PFSK-1 (cell line): Measurements from ENCODE around the gene TUBA8.

Experiments
- FOXP2 ChIP-seq: optimal IDR thresholded peaks from 2 replicates; pipeline ENCODE3; 2011; ENCODE audit warnings: borderline replicate concordance, control low read depth, inconsistent platforms; ENCODE audit not compliant: insufficient read depth; ENCODE audit errors: extremely low read length, extremely low read depth
- POLR2AphosphoS5 ChIP-seq: IDR thresholded peaks from 2 replicates; pipeline ENCODE4 v1.6.1; 2012; ENCODE audit warnings: low read depth, mild to moderate bottlenecking, control low read depth, low read length, moderate library complexity
- SIN3A ChIP-seq: IDR thresholded peaks from 2 replicates; pipeline ENCODE4 v1.6.1; 2012; ENCODE audit warnings: mild to moderate bottlenecking, low read length, moderate library complexity, borderline replicate concordance; ENCODE audit not compliant: insufficient read depth
- TAF1 ChIP-seq: IDR thresholded peaks from 2 replicates; pipeline ENCODE4 v1.6.1; 2012; ENCODE audit warnings: low read length, control low read depth, borderline replicate concordance; ENCODE audit not compliant: insufficient read depth
- TF ChIP-seq, protein P1 (sequence below), 2 experiments: IDR thresholded peaks; 2 replicates each; pipeline versions ENCODE4 v1.6.1 to v1.8.0; 2011 to 2012; ENCODE audit warnings: low read depth in 2 of 2, low read length in 2 of 2, control low read depth in 1 of 2, inconsistent platforms in 1 of 2, mild to moderate bottlenecking in 1 of 2, moderate library complexity in 1 of 2; ENCODE audit not compliant: insufficient read depth in 1 of 2

The TUBA8 gene

DNA sequence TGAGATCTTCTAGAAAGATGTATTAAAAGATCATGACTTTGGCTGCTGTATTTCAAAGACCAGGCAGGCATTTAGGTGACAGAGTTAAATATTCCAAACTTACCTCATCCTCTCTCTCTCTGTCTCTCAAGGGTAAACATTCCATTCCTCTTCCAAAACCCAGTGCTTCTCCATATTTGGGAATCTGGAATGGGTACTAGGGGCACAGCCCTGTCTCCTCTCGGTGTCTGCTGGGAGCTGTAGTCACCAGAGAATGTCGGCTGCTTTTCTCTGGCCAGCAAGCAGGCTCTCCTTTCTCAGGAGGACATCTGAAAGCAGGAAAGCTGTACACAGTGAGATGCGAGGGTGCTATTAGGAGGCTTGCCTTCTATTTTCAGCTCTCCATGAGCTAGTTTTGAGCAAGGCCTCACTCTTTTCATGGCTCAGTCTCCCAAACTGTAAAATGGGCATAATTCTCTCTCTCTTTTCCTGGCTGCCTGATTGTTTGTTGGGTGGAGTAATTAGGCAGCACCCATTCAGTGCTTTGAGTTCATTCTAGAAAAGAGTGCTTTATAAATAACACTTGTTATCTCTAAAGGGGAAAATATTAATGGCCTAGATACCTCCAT, 42.1 kb upstream of the TUBA8 start:
- TF ChIP-seq, protein P1, sequence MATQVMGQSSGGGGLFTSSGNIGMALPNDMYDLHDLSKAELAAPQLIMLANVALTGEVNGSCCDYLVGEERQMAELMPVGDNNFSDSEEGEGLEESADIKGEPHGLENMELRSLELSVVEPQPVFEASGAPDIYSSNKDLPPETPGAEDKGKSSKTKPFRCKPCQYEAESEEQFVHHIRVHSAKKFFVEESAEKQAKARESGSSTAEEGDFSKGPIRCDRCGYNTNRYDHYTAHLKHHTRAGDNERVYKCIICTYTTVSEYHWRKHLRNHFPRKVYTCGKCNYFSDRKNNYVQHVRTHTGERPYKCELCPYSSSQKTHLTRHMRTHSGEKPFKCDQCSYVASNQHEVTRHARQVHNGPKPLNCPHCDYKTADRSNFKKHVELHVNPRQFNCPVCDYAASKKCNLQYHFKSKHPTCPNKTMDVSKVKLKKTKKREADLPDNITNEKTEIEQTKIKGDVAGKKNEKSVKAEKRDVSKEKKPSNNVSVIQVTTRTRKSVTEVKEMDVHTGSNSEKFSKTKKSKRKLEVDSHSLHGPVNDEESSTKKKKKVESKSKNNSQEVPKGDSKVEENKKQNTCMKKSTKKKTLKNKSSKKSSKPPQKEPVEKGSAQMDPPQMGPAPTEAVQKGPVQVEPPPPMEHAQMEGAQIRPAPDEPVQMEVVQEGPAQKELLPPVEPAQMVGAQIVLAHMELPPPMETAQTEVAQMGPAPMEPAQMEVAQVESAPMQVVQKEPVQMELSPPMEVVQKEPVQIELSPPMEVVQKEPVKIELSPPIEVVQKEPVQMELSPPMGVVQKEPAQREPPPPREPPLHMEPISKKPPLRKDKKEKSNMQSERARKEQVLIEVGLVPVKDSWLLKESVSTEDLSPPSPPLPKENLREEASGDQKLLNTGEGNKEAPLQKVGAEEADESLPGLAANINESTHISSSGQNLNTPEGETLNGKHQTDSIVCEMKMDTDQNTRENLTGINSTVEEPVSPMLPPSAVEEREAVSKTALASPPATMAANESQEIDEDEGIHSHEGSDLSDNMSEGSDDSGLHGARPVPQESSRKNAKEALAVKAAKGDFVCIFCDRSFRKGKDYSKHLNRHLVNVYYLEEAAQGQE (IDR thresholded peaks at IDR 0.05; ENCODE audit: insufficient read depth in 1 of 2, low read depth in 2 of 2, low read length in 2 of 2): no peak
- TF ChIP-seq POLR2AphosphoS5 (no peak), FOXP2 (no peak), SIN3A (no peak), TAF1 (no peak)

DNA sequence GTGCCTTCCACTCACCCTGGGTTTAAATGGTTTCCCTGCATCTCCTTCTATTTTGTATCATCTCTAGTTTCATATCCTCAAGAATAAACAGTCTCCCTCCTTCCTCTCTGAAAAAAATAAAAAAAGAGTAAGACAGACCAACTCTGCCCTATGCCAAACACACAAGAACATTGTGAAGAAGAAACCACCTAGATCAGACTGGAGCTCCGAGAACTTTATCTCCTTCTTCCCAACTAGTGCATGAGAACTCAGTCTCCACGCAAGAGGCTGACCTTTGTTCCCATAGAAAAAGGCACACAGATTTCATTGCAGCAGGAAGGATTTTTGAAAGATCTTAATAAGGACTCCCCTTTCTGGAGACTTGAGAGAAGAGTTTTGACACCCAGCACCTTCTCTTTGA, 41.6 kb upstream of the TUBA8 start:
- no peak for TF ChIP-seq FOXP2
- TF ChIP-seq, protein P1 (IDR thresholded peaks at IDR 0.05; ENCODE audit: insufficient read depth in 1 of 2, low read depth in 2 of 2, low read length in 2 of 2): no peak
- no peak for TF ChIP-seq POLR2AphosphoS5
- TF ChIP-seq TAF1: no peak
- TF ChIP-seq SIN3A: no peak

DNA sequence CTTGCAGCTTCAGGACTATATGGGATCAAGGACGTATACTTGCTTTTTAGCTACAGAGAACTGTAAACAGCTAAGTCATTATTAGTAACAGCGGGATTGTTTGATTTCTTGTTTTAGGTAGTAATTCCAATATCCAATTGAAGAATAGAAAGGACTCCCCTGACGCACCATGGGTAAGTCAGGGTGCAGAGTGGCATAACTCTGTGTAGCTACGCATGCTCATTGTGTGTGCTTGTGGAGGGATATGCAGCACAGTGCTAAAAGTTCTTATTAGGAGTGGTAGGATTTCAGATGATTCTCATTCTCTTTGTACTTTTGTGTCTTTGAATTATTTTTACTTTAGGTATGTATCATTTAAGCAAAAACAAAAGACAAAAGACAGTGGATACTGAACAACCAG, 40.6 kb upstream of the TUBA8 start:
- no peak for TF ChIP-seq SIN3A

DNA sequence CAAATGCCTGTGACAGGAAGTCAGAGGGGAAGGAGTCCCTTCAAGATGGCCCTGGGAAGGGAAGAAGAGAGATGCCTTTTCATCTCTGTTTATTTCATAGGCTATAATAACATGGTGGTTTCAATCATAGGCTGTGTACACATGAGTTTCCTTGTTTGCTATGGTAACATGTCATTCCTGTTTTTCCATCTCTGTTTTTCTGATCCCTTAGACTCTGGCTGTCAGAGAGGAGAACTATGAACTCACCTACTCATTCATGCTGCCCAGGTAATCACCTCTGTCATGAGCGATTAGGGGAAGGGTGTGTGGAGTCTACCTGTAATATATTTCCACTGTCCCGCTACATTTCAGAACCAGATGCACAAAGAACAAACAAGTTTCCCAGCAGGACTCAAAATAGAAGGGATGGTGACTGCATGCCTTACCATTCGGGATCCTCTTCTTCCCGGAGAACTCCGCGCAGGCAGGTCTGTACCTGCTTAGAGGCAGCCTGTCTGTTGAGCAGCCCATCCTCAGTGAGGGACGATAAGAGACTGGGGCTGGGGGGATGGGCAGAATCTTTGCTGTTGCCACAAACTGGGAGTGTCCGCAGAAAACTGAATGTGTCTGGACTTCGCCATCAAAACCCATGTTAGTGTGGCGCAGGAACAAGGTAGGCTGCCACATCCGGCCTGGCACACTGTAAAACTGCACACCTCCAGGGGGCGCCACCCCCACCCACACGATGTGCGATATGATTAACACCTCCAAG, 39.9 kb upstream of the TUBA8 start:
- TF ChIP-seq SIN3A (no peak), POLR2AphosphoS5 (no peak)
- TF ChIP-seq, protein P1 (IDR thresholded peaks at IDR 0.05; ENCODE audit: insufficient read depth in 1 of 2, low read depth in 2 of 2, low read length in 2 of 2): no peak

DNA sequence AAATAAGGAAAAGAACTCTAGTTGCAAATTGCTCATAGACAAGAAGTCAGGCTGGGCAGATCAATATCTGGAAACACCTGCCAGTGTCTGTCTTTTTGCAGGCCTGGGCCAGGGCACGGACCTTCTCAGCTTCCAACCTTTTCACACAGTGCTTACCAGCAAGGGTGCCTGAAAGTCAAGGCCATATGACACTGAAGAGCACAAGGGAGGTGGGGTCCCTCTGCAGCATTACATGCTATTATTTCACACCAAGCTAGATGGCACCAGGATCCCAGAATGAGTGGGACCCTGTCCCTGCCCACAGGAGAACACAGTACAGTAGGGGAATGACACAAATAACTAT, 38.7 kb upstream of the TUBA8 start:
- TF ChIP-seq, protein P1 (IDR thresholded peaks at IDR 0.05; ENCODE audit: insufficient read depth in 1 of 2, low read depth in 2 of 2, low read length in 2 of 2): no peak
- TF ChIP-seq POLR2AphosphoS5 (no peak), FOXP2 (no peak), SIN3A (no peak), TAF1 (no peak)
